PFSK-1 (cell line): ENCODE results near the gene CIAO3.

ENCODE experiments used
- FOXP2 ChIP-seq: optimal IDR thresholded peaks from 2 replicates; pipeline ENCODE3; 2011; ENCODE audit warnings: borderline replicate concordance, control low read depth, inconsistent platforms; ENCODE audit not compliant: insufficient read depth; ENCODE audit errors: extremely low read length, extremely low read depth
- POLR2AphosphoS5 ChIP-seq: IDR thresholded peaks from 2 replicates; pipeline ENCODE4 v1.6.1; 2012; ENCODE audit warnings: low read depth, mild to moderate bottlenecking, control low read depth, low read length, moderate library complexity
- SIN3A ChIP-seq: IDR thresholded peaks from 2 replicates; pipeline ENCODE4 v1.6.1; 2012; ENCODE audit warnings: mild to moderate bottlenecking, low read length, moderate library complexity, borderline replicate concordance; ENCODE audit not compliant: insufficient read depth
- TAF1 ChIP-seq: IDR thresholded peaks from 2 replicates; pipeline ENCODE4 v1.6.1; 2012; ENCODE audit warnings: low read length, control low read depth, borderline replicate concordance; ENCODE audit not compliant: insufficient read depth
- TF ChIP-seq, protein P1 (sequence below), 2 experiments: IDR thresholded peaks; 2 replicates each; pipeline versions ENCODE4 v1.6.1 to v1.8.0; 2011 to 2012; ENCODE audit warnings: low read depth in 2 of 2, low read length in 2 of 2, control low read depth in 1 of 2, inconsistent platforms in 1 of 2, mild to moderate bottlenecking in 1 of 2, moderate library complexity in 1 of 2; ENCODE audit not compliant: insufficient read depth in 1 of 2

The CIAO3 gene

DNA sequence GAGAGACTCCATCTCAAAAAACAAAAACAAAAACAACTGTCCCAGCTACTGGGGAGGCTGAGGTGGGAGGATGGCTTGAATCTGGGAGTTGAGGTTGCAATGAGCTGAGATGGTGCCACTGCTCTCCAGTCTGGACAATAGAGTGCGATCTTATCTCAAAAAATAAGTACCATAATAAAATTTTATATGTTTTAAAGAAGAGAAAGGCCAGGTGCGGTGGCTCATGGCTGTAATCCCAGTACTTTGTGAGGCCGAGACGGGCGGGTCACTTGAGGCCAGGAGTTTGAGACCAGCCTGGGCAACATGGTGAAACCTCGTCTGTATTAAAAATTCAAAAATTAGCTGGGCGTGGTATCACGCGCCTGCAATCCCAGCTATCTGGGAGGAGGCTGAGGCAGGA, 36.0 kb upstream of the CIAO3 start:
- TF ChIP-seq TAF1 (no peak), POLR2AphosphoS5 (no peak), SIN3A (no peak), FOXP2 (no peak)
- TF ChIP-seq, protein P1, sequence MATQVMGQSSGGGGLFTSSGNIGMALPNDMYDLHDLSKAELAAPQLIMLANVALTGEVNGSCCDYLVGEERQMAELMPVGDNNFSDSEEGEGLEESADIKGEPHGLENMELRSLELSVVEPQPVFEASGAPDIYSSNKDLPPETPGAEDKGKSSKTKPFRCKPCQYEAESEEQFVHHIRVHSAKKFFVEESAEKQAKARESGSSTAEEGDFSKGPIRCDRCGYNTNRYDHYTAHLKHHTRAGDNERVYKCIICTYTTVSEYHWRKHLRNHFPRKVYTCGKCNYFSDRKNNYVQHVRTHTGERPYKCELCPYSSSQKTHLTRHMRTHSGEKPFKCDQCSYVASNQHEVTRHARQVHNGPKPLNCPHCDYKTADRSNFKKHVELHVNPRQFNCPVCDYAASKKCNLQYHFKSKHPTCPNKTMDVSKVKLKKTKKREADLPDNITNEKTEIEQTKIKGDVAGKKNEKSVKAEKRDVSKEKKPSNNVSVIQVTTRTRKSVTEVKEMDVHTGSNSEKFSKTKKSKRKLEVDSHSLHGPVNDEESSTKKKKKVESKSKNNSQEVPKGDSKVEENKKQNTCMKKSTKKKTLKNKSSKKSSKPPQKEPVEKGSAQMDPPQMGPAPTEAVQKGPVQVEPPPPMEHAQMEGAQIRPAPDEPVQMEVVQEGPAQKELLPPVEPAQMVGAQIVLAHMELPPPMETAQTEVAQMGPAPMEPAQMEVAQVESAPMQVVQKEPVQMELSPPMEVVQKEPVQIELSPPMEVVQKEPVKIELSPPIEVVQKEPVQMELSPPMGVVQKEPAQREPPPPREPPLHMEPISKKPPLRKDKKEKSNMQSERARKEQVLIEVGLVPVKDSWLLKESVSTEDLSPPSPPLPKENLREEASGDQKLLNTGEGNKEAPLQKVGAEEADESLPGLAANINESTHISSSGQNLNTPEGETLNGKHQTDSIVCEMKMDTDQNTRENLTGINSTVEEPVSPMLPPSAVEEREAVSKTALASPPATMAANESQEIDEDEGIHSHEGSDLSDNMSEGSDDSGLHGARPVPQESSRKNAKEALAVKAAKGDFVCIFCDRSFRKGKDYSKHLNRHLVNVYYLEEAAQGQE (IDR thresholded peaks at IDR 0.05; ENCODE audit: insufficient read depth in 1 of 2, low read depth in 2 of 2, low read length in 2 of 2) = no peak

DNA sequence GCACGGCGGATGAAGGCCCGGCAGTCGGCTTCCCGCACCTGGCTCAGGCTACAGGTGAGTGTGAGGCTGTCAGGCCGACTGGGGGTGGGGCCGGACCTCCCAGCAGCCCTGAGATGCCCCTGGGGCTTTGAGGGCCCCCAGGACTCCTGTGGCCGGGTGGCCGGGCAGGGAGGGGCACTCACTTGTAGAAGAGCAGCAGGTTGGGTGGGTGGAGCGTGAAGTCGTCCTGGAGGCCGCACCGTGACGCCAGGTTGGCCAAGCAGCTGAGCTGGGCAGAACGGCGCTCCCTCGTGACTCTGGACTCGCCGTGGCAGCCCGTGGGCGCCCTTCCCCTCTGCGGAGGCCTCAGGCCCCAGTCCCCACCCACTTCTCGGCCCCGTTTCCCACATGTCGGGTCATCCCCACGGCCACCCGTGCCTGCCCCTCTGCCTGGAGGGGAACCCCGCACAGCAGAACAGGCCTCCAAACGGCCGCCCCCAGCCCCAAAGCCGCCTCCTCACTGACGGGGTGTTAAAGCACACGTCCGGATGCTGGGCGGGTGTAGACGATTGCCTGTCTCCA, 34.5 kb upstream of the CIAO3 start:
- TF ChIP-seq POLR2AphosphoS5 = no peak

DNA sequence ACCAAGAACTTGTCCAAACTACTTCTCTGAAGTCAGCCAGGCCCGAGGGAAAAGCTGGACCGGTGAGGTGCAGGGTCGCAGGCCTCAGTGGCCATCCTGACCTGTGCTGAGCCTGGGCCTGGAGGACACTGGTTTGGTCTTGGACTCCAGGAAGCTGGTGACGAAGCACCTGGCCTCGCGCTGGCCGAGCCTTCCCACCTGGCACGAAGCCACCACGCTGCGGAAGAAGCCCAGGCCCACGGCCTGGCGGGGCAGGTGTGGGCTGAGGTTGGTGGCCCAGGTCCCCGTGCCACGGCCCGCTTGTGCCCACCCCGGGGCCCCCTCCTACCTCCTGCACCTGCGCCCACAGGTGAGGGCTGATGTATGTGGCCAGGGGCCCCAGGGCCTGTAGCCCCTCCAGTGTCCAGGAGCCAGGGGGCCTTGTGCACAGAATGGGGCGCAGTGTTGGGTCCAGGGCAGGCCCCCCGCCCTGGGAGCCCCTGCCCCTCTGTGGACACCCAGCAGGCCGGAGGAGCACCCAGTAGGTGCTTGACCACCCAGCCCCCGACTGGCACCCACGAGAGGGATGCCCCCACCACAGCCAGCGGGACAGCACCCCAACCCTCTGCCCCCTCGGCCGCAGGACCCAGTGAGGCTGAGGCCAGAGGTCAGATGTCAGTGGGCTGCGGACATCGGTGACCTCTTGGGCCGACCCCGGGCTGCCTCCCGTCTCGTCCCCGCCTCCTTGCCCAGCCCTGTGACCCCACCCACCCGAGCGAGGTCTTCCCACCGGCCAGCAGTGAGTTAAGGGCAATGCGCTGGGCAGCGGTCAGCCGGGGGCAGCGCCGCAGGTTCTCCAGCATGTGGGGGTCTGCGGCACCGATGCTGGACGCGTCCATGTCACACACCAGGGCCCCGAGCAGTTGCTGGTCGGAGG, 33.5 kb upstream of the CIAO3 start:
- no peak for TF ChIP-seq FOXP2
- TF ChIP-seq TAF1 = no peak
- TF ChIP-seq SIN3A = no peak
- TF ChIP-seq, protein P1 (IDR thresholded peaks at IDR 0.05; ENCODE audit: insufficient read depth in 1 of 2, low read depth in 2 of 2, low read length in 2 of 2) = no peak

DNA sequence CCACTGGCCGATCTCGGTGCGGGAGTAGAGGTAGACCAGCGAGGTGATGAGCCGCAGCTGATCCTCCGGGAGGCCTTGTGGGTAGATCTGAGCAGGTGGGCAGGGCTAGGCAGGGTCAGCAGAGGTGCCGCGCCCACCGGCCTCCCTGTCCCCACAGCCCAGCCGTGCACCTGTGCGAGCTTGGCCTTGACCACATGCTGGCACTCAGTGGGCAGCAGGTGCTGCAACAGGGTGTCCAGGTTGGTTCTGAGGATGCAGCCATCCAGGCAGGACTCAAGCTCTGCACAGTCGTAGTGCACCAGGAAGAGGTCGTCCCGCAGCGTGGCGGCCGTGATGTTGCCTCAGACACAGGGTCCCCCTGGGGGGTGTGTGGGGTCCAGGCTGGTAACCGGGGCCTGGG, 32.2 kb upstream of the CIAO3 start:
- TF ChIP-seq FOXP2 = no peak
- no peak for TF ChIP-seq TAF1
- no peak for TF ChIP-seq SIN3A
- no peak for TF ChIP-seq POLR2AphosphoS5
- TF ChIP-seq, protein P1 (IDR thresholded peaks at IDR 0.05; ENCODE audit: insufficient read depth in 1 of 2, low read depth in 2 of 2, low read length in 2 of 2) = no peak

DNA sequence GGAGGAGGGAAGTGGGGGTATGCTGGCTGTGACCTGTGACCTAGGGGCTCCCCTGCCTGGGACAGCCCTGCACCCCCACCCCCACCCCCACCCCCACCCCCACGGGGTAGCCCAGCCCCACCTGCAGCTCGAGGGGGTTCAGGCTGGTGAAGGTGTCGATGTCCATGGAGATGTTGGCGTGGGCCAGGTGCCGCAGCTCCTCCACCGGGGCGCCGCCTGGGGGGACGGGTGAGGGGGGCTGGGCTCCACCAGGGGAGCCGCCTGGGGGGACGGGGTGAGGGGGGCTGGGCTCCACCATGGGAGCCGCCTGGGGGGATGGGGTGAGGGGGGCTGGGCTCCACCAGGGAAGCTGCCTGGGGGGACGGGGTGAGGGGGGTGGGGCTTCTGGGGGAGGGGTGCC, 29.6 kb upstream of the CIAO3 start:
- TF ChIP-seq, protein P1 (IDR thresholded peaks at IDR 0.05; ENCODE audit: insufficient read depth in 1 of 2, low read depth in 2 of 2, low read length in 2 of 2) = no peak
- no peak for TF ChIP-seq POLR2AphosphoS5
- TF ChIP-seq TAF1 = no peak
- TF ChIP-seq FOXP2 = no peak
- no peak for TF ChIP-seq SIN3A
